ENCODE results near the gene PLB1.

The PLB1 gene

DNA sequence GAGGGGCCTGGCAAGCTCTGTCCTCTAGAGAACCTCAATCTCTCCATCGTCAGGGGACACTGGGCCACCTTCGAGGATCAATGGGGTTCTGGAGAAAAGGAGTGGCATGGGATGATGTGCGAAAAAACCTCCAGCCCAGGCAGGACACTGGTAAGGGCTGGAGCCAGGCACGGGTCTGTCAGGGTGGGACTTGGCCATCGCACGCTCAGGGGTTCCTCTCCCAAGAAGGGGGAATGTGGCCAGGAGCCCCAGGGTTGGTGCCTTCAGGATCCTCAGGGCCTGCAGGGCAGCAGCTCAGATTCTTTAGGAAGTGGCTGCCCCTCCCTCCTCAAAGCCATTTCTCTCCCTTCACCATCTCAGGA is 46.8 kb upstream of the PLB1 start:
- H3K9ac ChIP-seq (ENCODE audit: low read length) = no peak overlapping the region
- no peaks in the 10 kb centered on the region for H3K79me2 ChIP-seq (ENCODE audit: low read length)
- H2AFZ ChIP-seq (ENCODE audit: low read length) = no peak overlapping the region
- no peaks in the 10 kb centered on the region for H3K36me3 ChIP-seq (replicated peaks; ENCODE audit: insufficient read depth, low read length)
- H3K4me3 ChIP-seq (ENCODE audit: low read length) = no peak overlapping the region
- no peaks in the 10 kb centered on the region for H3F3A ChIP-seq (ENCODE audit: insufficient read depth, low read length)
- H3K9me2 ChIP-seq (replicated peaks; ENCODE audit: insufficient read depth, low read length) = no peaks in the 10 kb centered on the region
- H3K27me3 ChIP-seq (replicated peaks; ENCODE audit: insufficient read depth, low read length) = no peaks in the 10 kb centered on the region
- no peak overlapping the region for H3K27ac ChIP-seq (ENCODE audit: low read length)
- H3K4me1 ChIP-seq (ENCODE audit: low read length) = no peaks in the 10 kb centered on the region
- no peak for DNase-seq
- H4K20me1 ChIP-seq (ENCODE audit: insufficient read depth, low read length) = no peaks in the 10 kb centered on the region
- H3K4me2 ChIP-seq (ENCODE audit: low read depth, low read length) = no peak overlapping the region
- H3K9me3 ChIP-seq (replicated peaks; ENCODE audit: insufficient read depth, low read length) = no peaks in the 10 kb centered on the region
- no peak for TF ChIP-seq EZH2phosphoT487 (IDR thresholded peaks at IDR 0.05; ENCODE audit: low read length)
- TF ChIP-seq, protein P1, sequence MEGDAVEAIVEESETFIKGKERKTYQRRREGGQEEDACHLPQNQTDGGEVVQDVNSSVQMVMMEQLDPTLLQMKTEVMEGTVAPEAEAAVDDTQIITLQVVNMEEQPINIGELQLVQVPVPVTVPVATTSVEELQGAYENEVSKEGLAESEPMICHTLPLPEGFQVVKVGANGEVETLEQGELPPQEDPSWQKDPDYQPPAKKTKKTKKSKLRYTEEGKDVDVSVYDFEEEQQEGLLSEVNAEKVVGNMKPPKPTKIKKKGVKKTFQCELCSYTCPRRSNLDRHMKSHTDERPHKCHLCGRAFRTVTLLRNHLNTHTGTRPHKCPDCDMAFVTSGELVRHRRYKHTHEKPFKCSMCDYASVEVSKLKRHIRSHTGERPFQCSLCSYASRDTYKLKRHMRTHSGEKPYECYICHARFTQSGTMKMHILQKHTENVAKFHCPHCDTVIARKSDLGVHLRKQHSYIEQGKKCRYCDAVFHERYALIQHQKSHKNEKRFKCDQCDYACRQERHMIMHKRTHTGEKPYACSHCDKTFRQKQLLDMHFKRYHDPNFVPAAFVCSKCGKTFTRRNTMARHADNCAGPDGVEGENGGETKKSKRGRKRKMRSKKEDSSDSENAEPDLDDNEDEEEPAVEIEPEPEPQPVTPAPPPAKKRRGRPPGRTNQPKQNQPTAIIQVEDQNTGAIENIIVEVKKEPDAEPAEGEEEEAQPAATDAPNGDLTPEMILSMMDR (IDR thresholded peaks at IDR 0.05; ENCODE audit: low read length) = no peak
- no peak for TF ChIP-seq EZH2 (optimal IDR thresholded peaks at IDR 0.05; ENCODE audit: low read depth, low read length)

DNA sequence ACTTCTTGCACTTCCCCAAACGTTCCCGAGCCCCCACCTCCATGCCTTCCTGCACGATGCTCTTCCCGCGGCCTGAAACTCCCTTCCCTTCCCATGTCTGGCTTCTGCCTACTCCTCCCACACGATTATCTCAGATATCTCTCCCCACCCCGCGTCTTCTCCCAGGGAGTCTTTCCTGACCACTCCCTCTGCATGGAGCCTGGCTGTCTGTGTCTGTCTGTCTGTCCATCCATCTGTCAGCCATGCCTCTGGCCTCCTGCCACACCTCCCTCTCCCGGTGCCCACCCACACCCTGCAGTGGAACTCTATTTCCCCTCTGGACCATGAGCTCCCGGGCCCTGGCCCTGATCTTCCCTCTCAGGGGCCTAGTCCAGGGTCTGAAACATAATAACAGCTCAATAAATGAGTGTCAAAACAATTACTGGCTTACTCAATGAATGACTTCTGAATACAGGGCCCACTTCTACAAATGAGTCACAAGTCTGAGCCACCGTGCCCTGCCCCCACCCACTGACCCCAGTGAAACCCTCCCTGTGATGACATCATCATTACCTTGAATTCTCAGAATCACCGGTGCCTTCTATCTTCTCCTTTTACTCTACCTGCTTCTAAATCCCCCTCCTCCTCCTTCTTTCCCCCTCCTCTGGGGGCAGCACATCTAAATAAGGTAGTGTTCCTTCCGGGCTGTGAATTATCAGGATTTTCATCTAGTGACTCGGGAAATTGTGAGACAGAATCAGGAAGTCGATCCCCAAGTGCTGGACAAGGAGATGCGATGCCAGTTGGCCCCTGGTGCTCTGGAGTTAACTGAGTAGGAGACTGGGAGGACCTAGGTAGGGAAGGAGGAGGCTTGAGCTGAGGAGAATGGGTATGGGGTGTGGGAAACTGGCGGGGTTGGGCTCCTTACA is 46.1 kb upstream of the PLB1 start:
- Histone ChIP-seq H3K9ac (ENCODE audit: low read length) (no peak overlapping the region), H3K27ac (ENCODE audit: low read length) (no peak overlapping the region), H4K20me1 (ENCODE audit: insufficient read depth, low read length) (no peaks in the 10 kb centered on the region), H3K9me2 (replicated peaks; ENCODE audit: insufficient read depth, low read length) (no peaks in the 10 kb centered on the region), H3F3A (ENCODE audit: insufficient read depth, low read length) (no peaks in the 10 kb centered on the region), H3K4me2 (ENCODE audit: low read depth, low read length) (no peak overlapping the region), H3K4me1 (ENCODE audit: low read length) (no peaks in the 10 kb centered on the region), H3K36me3 (replicated peaks; ENCODE audit: insufficient read depth, low read length) (no peaks in the 10 kb centered on the region), H3K79me2 (ENCODE audit: low read length) (no peaks in the 10 kb centered on the region), H3K4me3 (ENCODE audit: low read length) (no peak overlapping the region), H3K27me3 (replicated peaks; ENCODE audit: insufficient read depth, low read length) (no peaks in the 10 kb centered on the region), H2AFZ (ENCODE audit: low read length) (no peak overlapping the region), H3K9me3 (replicated peaks; ENCODE audit: insufficient read depth, low read length) (no peaks in the 10 kb centered on the region)
- TF ChIP-seq EZH2 (optimal IDR thresholded peaks at IDR 0.05; ENCODE audit: low read depth, low read length) = no peak
- TF ChIP-seq EZH2phosphoT487 (IDR thresholded peaks at IDR 0.05; ENCODE audit: low read length) = no peak
- TF ChIP-seq, protein P1 (IDR thresholded peaks at IDR 0.05; ENCODE audit: low read length) = no peak
- no peak for DNase-seq

DNA sequence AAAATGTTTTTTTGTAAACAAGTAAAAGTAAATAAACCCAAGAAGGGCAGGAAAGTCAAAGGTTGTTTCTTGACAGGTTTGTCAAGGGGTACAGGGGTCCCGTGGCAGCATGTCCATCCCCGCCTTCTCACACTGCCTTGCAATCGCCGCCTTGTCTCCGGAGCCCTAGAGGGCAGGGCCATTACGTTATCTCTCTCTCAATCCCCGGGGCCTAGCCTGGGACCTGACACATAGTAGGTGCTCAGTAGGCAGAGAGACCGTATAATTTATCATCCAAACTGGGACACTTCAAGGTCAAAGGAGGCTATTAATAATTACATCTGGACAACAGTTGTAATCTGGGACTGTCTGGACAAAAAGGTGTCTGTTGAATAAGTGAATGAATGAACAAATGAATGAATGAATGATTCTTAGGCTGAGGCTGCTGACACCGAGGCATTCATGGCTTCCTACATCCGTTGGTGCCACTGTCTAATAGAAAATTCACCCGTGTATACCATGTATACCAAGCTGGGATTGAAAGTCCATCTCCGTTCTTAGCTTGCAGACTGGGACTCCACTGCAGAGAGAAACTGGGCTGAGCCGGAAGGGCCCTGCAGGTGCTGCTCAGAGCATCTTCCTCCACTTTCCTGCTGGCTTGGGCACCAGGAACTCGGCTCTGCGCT is 44.8 kb upstream of the PLB1 start:
- Histone ChIP-seq H3K4me1 (ENCODE audit: low read length) (no peaks in the 10 kb centered on the region), H3K79me2 (ENCODE audit: low read length) (no peaks in the 10 kb centered on the region), H3K36me3 (replicated peaks; ENCODE audit: insufficient read depth, low read length) (no peaks in the 10 kb centered on the region), H3K9me2 (replicated peaks; ENCODE audit: insufficient read depth, low read length) (no peaks in the 10 kb centered on the region), H3K9ac (ENCODE audit: low read length) (no peak overlapping the region), H4K20me1 (ENCODE audit: insufficient read depth, low read length) (no peaks in the 10 kb centered on the region), H3K27me3 (replicated peaks; ENCODE audit: insufficient read depth, low read length) (no peaks in the 10 kb centered on the region), H3F3A (ENCODE audit: insufficient read depth, low read length) (no peaks in the 10 kb centered on the region), H3K9me3 (replicated peaks; ENCODE audit: insufficient read depth, low read length) (no peaks in the 10 kb centered on the region), H3K27ac (ENCODE audit: low read length) (no peak overlapping the region), H3K4me3 (ENCODE audit: low read length) (no peak overlapping the region), H3K4me2 (ENCODE audit: low read depth, low read length) (no peak overlapping the region), H2AFZ (ENCODE audit: low read length) (no peak overlapping the region)
- DNase-seq = no peak
- TF ChIP-seq, protein P1 (IDR thresholded peaks at IDR 0.05; ENCODE audit: low read length) = no peak
- TF ChIP-seq EZH2 (optimal IDR thresholded peaks at IDR 0.05; ENCODE audit: low read depth, low read length) (no peak), EZH2phosphoT487 (IDR thresholded peaks at IDR 0.05; ENCODE audit: low read length) (no peak)

Data from MM.1S (cell line).